Muscle layer of colon (tissue), 2 donors: ENCODE results near the gene NMT1.

Source experiments
- H3K27ac ChIP-seq: one replicate; pipeline ENCODE4 v1.7.0; 2013; ENCODE audit warnings: low read depth, mild to moderate bottlenecking, low read length, moderate library complexity
- H3K27me3 ChIP-seq, 2 donors: one replicate each; pipeline ENCODE4 v1.7.0; 2013; ENCODE audit warnings: low read length in 2 of 2, mild to moderate bottlenecking in 2 of 2; ENCODE audit not compliant: insufficient read depth in 2 of 2, control insufficient read depth in 1 of 2
- H3K36me3 ChIP-seq: one replicate; pipeline ENCODE4 v1.7.0; 2013; ENCODE audit warnings: mild to moderate bottlenecking, low read length; ENCODE audit not compliant: insufficient read depth
- H3K4me1 ChIP-seq: one replicate; pipeline ENCODE4 v1.7.0; 2013; ENCODE audit warnings: mild to moderate bottlenecking, low read length; ENCODE audit not compliant: insufficient read depth
- H3K4me3 ChIP-seq, 2 donors: one replicate each; pipeline ENCODE4 v1.7.0; 2013; ENCODE audit warnings: low read length in 2 of 2, low read depth in 1 of 2, mild to moderate bottlenecking in 1 of 2, moderate library complexity in 1 of 2
- H3K9ac ChIP-seq: one replicate; pipeline ENCODE4 v1.7.0; 2013; ENCODE audit warnings: low read length
- H3K9me3 ChIP-seq: one replicate; pipeline ENCODE4 v1.7.0; 2013; ENCODE audit warnings: mild to moderate bottlenecking, low read length
- donor health status: abdominal sarcoma.
- donor health status: Adenocarcinoma of cecum.

Gene NMT1

DNA sequence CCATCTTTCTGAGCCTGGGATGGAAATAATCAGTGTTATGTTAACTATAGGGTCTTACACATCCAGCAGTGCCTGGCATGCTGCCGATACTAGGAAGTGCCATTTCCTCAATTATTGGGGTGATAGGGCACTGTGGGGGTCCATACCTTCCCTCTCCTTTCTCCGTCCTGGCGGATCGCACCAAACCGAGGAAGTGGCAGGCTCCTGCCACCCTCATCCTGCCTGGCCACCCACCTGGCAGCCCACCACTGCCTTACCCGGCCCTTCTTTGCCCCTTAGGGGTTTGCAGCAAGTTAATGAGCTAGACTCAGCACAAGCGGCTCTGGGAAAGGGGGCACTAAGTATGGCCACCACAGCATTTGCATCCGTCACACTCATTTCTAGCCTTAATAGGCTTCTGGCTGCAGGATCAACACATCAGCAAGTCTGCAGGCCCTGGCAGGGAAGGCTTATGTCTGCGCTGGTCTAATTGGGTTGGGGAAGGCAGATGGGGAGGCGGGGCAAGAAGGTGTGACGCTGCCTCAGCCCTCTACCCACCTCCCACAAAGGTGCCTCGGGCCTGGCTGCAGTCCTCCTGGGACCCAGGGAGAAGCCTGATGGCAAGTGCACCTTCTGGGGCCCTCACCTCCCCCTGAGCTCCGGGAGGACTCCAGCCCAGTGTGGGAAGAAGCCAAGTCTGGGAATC, 38.3 kb upstream of the NMT1 start:
- no peaks in the 10 kb centered on the region for H3K27me3 ChIP-seq
- no peak overlapping the region for H3K4me3 ChIP-seq
- H3K36me3 ChIP-seq = peaks cover 13% of the 10 kb centered on the region
- peaks cover 36% of the 10 kb centered on the region for H3K4me1 ChIP-seq
- H3K9me3 ChIP-seq = no peaks in the 10 kb centered on the region
- H3K27ac ChIP-seq = peak overlapping the region; percentile 96
- H3K9ac ChIP-seq = peak overlapping the region; percentile 52

DNA sequence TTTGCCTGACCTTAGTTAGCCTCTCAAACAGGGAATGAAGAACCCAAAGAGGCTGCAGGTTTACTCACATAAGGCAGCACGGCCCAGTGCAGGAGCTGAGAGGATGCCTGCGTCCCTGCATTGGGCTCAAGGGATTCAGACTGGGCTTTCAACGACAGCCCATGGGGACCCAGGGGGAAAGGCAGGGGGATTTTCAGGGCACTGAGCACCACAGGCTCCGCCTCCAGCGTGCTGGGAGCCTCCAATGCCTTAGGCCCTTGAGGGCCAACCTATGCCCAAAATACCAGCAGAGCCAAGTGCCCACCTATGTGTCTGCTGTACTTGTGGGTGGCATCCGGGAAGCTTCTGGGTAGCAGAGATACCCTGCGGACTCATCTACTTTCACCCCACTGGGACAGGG, 32.0 kb upstream of the NMT1 start:
- Histone ChIP-seq H3K36me3 (peaks cover 58% of the 10 kb centered on the region), H3K27me3 (no peaks in the 10 kb centered on the region), H3K27ac (no peak overlapping the region), H3K4me1 (no peaks in the 10 kb centered on the region), H3K4me3 (no peak overlapping the region), H3K9ac (no peak overlapping the region), H3K9me3 (no peaks in the 10 kb centered on the region)

DNA sequence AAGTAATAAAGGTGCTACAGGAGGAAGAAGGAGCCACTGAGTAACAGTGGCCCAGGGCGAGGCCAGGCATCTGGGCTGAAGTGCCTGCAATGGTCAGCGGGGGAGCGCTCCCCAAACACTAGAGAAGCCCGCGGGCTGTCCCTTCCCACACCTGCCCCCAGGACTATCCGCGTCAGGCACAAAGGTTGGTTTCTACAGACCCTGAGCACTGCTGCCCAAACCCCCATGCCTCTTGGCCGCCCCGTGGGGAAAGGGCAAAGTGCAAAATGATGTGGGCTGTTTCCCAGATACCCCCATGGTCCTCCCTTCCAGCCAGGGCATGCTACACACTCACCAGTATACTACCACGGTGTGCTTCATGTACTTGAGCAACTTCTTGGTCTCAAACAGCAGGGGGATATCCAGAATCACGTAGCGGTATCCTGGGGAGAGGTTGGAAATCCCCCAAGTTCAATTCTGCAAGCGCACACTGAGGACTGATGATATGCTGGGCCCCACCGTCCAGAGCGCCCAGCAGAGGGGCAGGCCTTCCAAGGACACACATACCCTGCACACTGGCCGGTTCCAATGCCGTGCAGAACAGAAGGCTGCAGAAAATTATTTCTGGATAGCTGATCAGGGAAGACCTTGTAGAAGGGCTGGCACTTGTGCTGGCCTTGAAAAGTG, 31.2 kb upstream of the NMT1 start:
- H3K27me3 ChIP-seq = no peaks in the 10 kb centered on the region
- H3K4me3 ChIP-seq = no peak overlapping the region
- peaks cover 64% of the 10 kb centered on the region for H3K36me3 ChIP-seq
- no peaks in the 10 kb centered on the region for H3K4me1 ChIP-seq
- no peak overlapping the region for H3K27ac ChIP-seq
- H3K9ac ChIP-seq = no peak overlapping the region
- no peaks in the 10 kb centered on the region for H3K9me3 ChIP-seq

DNA sequence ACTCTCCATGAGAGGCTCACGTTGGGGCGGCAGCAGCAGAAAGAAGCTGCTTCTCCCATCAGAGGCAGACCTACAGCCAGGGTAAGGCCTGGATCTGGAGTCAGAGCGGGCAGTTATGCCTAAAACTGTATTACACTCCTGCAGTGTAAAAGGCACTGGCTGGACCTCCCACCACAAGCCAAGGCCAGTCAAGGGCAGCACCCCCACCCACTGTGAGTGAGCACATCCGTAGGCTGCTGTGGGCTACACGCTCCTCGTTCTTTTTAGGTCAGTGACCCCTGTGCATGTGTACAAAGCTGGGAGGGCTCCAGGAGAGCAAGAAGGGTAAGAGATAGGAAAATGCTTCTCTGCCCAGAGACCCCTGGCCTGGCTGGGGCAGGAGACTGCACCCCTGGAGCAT, 30.4 kb upstream of the NMT1 start:
- no peaks in the 10 kb centered on the region for H3K27me3 ChIP-seq
- no peak overlapping the region for H3K27ac ChIP-seq
- H3K4me1 ChIP-seq = no peaks in the 10 kb centered on the region
- no peak overlapping the region for H3K9ac ChIP-seq
- H3K4me3 ChIP-seq = no peak overlapping the region
- H3K9me3 ChIP-seq = no peaks in the 10 kb centered on the region
- H3K36me3 ChIP-seq = peaks cover 64% of the 10 kb centered on the region

DNA sequence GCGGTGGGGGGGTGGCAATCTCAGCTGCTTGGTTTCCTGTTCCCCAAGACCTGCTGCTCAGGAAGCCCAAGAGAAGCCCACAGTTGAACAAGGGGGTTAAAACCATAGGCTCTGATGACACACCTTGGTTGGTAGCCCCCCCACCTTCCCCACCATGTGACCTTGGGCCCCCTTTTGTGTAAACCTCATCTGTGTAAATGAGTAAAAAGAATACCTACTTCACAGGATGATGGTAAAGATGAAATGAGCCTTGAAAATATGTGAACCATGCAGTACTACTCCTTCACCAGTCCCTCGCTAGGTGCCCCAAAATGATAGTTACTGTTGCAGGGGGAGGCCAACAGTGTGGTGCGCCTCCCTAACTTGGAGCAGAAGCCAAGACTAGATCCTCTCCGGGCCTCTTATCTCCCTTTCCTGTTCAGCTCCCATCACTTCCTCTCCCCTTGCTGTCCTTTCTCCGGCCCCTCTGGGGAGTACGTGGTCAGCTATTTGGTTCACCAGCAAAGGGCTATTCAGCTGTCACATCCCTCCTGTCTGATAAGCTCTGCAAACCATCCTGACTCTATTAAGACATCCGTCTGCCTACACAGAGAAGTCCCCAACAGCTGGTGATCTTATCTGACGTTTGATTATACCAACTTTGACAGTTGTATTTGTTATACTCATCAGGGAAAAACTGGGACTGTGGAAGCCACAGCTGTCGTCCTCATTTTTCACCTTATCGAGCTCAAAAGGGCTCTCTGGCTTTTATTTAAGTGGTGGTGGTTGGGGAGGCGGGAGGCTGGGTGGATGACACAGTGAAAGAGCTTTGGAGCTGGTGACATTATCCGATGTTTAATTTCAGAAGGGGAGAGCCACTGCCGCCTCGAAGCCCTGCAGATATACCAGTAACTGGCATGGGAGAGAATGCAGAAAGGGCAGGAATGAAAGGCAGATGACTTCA, 29.6 kb upstream of the NMT1 start:
- Histone ChIP-seq H3K4me1 (no peaks in the 10 kb centered on the region), H3K27me3 (no peaks in the 10 kb centered on the region), H3K27ac (no peak overlapping the region), H3K9ac (no peak overlapping the region), H3K9me3 (no peaks in the 10 kb centered on the region), H3K4me3 (no peak overlapping the region), H3K36me3 (peaks cover 64% of the 10 kb centered on the region)

DNA sequence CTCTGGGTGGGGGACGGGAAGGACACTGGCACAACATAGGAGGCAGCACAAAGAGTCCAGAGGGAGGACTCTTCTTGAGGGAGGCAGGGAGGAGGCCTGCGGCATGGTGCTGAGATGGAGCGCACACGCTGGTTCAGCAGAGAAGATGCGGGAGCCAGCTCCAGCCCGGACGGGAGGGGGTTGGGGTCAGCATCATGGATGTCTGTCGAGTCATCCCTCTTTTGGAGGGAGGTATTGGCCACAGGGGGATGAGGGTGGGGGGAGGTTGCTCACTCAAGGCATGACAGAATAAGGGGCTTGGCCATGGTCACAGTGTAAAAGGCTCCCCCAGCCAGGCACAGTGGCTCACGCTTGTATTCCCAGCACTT, 29.0 kb upstream of the NMT1 start:
- H3K4me3 ChIP-seq = no peak overlapping the region
- no peaks in the 10 kb centered on the region for H3K9me3 ChIP-seq
- no peak overlapping the region for H3K9ac ChIP-seq
- H3K27me3 ChIP-seq = no peaks in the 10 kb centered on the region
- no peaks in the 10 kb centered on the region for H3K4me1 ChIP-seq
- no peak overlapping the region for H3K27ac ChIP-seq
- H3K36me3 ChIP-seq = peaks cover 57% of the 10 kb centered on the region

DNA sequence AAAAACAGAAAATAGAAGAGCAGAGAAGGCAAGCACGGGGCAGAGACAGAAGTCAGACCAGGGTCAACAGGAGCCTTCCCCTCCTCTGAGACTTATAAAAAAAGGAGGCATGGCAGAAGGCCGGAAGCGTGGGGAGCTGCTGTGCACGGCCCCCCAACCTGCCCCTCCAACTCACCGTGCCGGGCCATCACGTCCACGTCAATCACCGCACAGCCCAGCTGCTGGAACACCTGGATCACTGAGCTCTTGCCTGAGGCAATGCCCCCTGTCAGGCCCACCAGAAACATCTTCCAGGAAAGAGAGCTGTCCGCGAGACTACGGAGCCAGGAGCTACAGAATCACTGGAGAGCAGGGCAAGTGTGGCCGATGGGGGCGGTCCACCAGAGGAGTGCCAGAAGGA, 26.5 kb upstream of the NMT1 start:
- H3K36me3 ChIP-seq = peaks cover 49% of the 10 kb centered on the region
- H3K27ac ChIP-seq = no peak overlapping the region
- no peak overlapping the region for H3K4me3 ChIP-seq
- H3K9ac ChIP-seq = no peak overlapping the region
- no peaks in the 10 kb centered on the region for H3K9me3 ChIP-seq
- H3K4me1 ChIP-seq = peaks cover 11% of the 10 kb centered on the region
- no peaks in the 10 kb centered on the region for H3K27me3 ChIP-seq

DNA sequence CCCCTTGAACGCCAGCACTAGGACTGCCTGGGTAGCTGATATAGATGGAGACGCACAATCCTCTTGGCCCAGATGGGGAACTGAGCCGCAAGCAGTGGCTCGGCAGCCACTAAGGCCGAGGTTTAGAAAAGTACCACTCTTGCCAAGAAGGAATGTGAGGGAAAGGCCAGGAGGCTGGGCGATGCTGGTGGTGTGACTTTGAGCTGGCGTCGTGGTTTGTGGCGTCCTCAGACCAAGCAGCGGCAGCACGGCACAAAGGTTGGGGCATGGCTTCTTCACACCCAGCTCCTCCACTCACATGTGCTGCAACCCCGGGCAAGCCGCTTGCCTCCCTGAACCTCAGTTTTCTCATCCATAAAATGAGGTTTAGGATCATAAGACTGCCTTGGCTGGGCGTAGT, 25.3 kb upstream of the NMT1 start:
- Histone ChIP-seq H3K4me1 (peaks cover 20% of the 10 kb centered on the region), H3K27me3 (no peaks in the 10 kb centered on the region), H3K27ac (no peak overlapping the region), H3K9ac (no peak overlapping the region), H3K9me3 (no peaks in the 10 kb centered on the region), H3K4me3 (no peak overlapping the region), H3K36me3 (peaks cover 37% of the 10 kb centered on the region)

DNA sequence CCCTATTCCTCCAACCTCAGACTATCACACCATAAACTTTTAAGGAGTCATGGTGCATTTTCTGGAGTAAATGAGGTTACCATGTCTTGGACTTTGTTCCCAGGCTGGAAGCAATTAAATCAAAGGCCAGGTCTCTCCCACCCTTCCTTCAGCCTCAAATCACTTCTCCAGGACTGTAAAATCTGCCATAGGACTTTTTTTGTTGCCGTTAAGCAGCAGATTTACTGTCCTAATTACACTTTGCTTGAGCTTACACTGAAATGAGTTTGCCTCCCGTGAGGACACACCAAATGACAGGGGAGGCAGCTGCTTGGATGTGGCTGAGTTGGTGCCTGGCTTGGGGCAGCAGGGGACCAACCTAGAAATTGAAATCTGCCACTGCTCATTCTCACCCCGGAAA, 24.4 kb upstream of the NMT1 start:
- Histone ChIP-seq H3K9me3 (no peaks in the 10 kb centered on the region), H3K27ac (no peak overlapping the region), H3K4me3 (no peak overlapping the region), H3K36me3 (peaks cover 28% of the 10 kb centered on the region), H3K9ac (no peak overlapping the region), H3K27me3 (no peaks in the 10 kb centered on the region), H3K4me1 (peaks cover 22% of the 10 kb centered on the region)

DNA sequence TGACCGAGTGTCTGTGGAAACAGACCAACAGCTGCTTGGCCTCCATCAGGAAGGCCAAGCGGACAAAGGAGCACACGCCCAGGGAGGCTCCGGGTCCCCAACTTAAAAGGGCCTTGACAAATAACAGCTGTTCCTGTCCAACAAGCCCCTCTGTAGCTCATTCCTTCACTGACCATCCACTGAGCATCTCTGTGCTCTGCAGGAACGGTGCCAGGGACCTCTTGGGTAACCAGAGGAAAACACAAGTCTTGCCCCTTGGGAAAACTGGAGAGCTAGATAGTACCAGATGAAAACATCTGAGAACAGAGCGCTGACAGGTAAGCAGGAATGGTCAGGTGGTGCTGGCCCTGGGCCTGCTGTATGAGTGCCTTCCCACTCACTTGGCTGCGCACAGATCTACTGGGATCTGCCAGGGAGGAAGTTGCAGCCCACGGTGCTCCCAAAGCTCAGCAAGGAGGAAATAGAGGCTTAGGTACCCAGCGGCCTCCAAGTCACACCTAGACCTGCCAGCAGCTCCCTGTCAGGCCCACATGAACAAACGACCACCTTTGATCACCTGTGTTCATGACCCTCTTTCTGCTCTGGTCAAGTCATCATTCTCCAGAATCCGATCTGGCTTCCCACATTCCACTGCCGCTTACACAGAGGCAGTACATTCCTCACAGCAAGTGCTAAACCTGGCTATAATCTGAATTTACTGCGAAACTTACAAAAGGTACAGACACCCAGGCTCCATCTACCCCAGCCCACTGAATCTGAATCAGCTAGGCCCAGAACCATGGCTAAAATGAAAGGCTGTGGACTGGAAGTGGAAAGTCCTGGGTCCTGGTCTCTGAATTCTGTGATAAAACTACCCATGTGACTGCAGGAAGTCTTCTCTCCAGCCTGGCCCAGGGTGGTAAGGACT, 22.1 kb upstream of the NMT1 start:
- H3K4me3 ChIP-seq = no peak overlapping the region
- H3K36me3 ChIP-seq = peaks cover 7% of the 10 kb centered on the region
- H3K9ac ChIP-seq = no peak overlapping the region
- peaks cover 38% of the 10 kb centered on the region for H3K4me1 ChIP-seq
- H3K27ac ChIP-seq = peak overlapping the region; percentile 10
- no peaks in the 10 kb centered on the region for H3K27me3 ChIP-seq
- no peaks in the 10 kb centered on the region for H3K9me3 ChIP-seq

DNA sequence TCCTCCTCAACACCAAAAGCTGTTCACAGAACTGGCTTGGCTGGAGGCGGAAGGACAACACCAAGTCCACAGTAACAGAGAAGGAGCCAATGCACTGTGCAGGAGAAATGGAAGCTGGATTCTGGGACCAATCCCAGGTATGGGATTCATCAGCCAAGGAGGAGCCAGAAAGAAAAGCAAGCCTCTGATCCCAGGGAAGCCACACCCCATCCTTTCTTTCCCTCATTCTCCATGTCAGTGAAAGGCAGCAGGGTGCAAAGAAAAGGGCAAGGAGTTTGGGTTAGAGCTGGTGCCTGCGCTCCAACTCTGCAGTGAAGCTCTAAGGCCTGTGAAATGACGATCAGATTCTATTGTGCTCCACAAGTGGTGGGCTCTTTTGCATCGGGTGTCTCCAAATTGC, 20.7 kb upstream of the NMT1 start:
- H3K4me1 ChIP-seq = peaks cover 44% of the 10 kb centered on the region
- no peaks in the 10 kb centered on the region for H3K9me3 ChIP-seq
- H3K27ac ChIP-seq = no peak overlapping the region
- H3K36me3 ChIP-seq = no peaks in the 10 kb centered on the region
- no peaks in the 10 kb centered on the region for H3K27me3 ChIP-seq
- H3K9ac ChIP-seq = no peak overlapping the region
- no peak overlapping the region for H3K4me3 ChIP-seq
